ENCODE measurements around the gene CFAP251. TPM values are rescaled to one million over a fixed set of nuclear protein-coding genes. Genes with fewer than 3 reads are reported as not detected.

CFAP251 gene
- total and polyA plus RNA-seq, 2 of the 13 experiments (the other 11 are each of a cell fraction or from before 2014, with no cell fraction given): 0.30 to 0.42 TPM

- POLR2A ChIA-PET: interaction anchor here (1.2 kb wide), 1 partner anchor 16 kb away, joined by 4 read pairs; the partner anchor contains the start of gene BCL7A
- BruUV-seq (replicated peaks): no TSS peak
- no peak overlapping the region for H3K4me2 ChIP-seq (ENCODE audit: low read depth, low read length)
- H3K4me3 ChIP-seq (replicated peaks in 1 of 3; ENCODE audit: insufficient read depth in 1 of 3, low read depth in 2 of 3, low read length in 3 of 3): no peak overlapping the region
- 46% methylated on average over 12 of the region's 12 CpGs for WGBS (ENCODE audit: low lambda C conversion rate)
- no peaks in the 10 kb centered on the region for H3K36me3 ChIP-seq (replicated peaks in 1 of 2; ENCODE audit: control insufficient read depth in 1 of 2, insufficient read depth in 2 of 2, low read length in 2 of 2)
- no peaks in the 10 kb centered on the region for H3K79me2 ChIP-seq (ENCODE audit: insufficient read depth, low read length)
- H3K9ac ChIP-seq (ENCODE audit: insufficient read depth, low read depth, low read length): no peak overlapping the region
- H3K27ac ChIP-seq (ENCODE audit: extremely low read length, insufficient read depth, low read length): no peak overlapping the region
- no peak for DNase-seq (ENCODE audit: low spot score)
- ATAC-seq: no peak
- intact Hi-C loops (cut with micrococcal nuclease; ENCODE audit: unreplicated experiment) (no loop called here), in situ Hi-C loops (cut with HindIII; ENCODE audit: extremely low pct_ligation_motif_present, low pct_unique_long_range_greater_than_20kb) (no loop called here)
- no peak for FAIRE-seq
- H2AFZ ChIP-seq (ENCODE audit: low read length): no peak overlapping the region
- peaks cover 0 to 39% of the 10 kb centered on the region in 2 experiments; a peak in 3 of 5 replicates for H3K27me3 ChIP-seq (ENCODE audit: control insufficient read depth in 1 of 2, insufficient read depth in 2 of 2, low read length in 2 of 2)
- H3K9me3 ChIP-seq (ENCODE audit: low read length): no peaks in the 10 kb centered on the region
- no peaks in the 10 kb centered on the region for H4K20me1 ChIP-seq (ENCODE audit: insufficient read depth, low read length)
- no peaks in the 10 kb centered on the region for H3K4me1 ChIP-seq (ENCODE audit: insufficient read depth, low read length)
- CTCF ChIA-PET (ENCODE audit: low intra/inter-chr PET ratio, low total read pairs): no interaction called here
- no peak for TF ChIP-seq ZNF564 (CRISPR knock-in tag; IDR thresholded peaks at IDR 0.05)
- no peak for TF ChIP-seq CBX2 (IDR thresholded peaks at IDR 0.05; ENCODE audit: low read depth, low read length)
- TF ChIP-seq CBX2 (CRISPR knock-in tag; IDR thresholded peaks at IDR 0.05; ENCODE audit: low read depth): no peak
- no peak for TF ChIP-seq KAT7 (CRISPR knock-in tag; IDR thresholded peaks at IDR 0.05; ENCODE audit: borderline replicate concordance)
- no peak for TF ChIP-seq ZNF329 (CRISPR knock-in tag; IDR thresholded peaks at IDR 0.05; ENCODE audit: low read depth)
- no peak for TF ChIP-seq ZNF609 (CRISPR knock-in tag; IDR thresholded peaks at IDR 0.05; ENCODE audit: borderline replicate concordance)
- TF ChIP-seq ARID2 (CRISPR knock-in tag; IDR thresholded peaks at IDR 0.05; ENCODE audit: borderline replicate concordance): no peak
- no peak for TF ChIP-seq ZNF24 (IDR thresholded peaks at IDR 0.05)
- no peak for TF ChIP-seq MYNN (CRISPR knock-in tag; IDR thresholded peaks at IDR 0.05; ENCODE audit: low read depth)
- no peak for TF ChIP-seq ZNF879 (CRISPR knock-in tag; IDR thresholded peaks at IDR 0.05)
- no peak for TF ChIP-seq ZNF788 (CRISPR knock-in tag; IDR thresholded peaks at IDR 0.05; ENCODE audit: borderline replicate concordance)
- TF ChIP-seq CENPT (CRISPR knock-in tag; IDR thresholded peaks at IDR 0.05; ENCODE audit: low read depth): no peak
- no peak for TF ChIP-seq CENPBD1 (CRISPR knock-in tag; IDR thresholded peaks at IDR 0.05; ENCODE audit: borderline replicate concordance, low read depth)
- no peak for TF ChIP-seq ZBTB38 (CRISPR knock-in tag; IDR thresholded peaks at IDR 0.05)
- no peak for TF ChIP-seq ZNF577 (CRISPR knock-in tag; IDR thresholded peaks at IDR 0.05; ENCODE audit: borderline replicate concordance, low read depth)
- TF ChIP-seq, protein P1, sequence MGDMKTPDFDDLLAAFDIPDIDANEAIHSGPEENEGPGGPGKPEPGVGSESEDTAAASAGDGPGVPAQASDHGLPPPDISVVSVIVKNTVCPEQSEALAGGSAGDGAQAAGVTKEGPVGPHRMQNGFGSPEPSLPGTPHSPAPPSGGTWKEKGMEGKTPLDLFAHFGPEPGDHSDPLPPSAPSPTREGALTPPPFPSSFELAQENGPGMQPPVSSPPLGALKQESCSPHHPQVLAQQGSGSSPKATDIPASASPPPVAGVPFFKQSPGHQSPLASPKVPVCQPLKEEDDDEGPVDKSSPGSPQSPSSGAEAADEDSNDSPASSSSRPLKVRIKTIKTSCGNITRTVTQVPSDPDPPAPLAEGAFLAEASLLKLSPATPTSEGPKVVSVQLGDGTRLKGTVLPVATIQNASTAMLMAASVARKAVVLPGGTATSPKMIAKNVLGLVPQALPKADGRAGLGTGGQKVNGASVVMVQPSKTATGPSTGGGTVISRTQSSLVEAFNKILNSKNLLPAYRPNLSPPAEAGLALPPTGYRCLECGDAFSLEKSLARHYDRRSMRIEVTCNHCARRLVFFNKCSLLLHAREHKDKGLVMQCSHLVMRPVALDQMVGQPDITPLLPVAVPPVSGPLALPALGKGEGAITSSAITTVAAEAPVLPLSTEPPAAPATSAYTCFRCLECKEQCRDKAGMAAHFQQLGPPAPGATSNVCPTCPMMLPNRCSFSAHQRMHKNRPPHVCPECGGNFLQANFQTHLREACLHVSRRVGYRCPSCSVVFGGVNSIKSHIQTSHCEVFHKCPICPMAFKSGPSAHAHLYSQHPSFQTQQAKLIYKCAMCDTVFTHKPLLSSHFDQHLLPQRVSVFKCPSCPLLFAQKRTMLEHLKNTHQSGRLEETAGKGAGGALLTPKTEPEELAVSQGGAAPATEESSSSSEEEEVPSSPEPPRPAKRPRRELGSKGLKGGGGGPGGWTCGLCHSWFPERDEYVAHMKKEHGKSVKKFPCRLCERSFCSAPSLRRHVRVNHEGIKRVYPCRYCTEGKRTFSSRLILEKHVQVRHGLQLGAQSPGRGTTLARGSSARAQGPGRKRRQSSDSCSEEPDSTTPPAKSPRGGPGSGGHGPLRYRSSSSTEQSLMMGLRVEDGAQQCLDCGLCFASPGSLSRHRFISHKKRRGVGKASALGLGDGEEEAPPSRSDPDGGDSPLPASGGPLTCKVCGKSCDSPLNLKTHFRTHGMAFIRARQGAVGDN (CRISPR knock-in tag; IDR thresholded peaks at IDR 0.05): no peak
- no peak for TF ChIP-seq PITX1 (CRISPR knock-in tag; IDR thresholded peaks at IDR 0.05)
Observed at GRCh38 chr12:122004633-122005071, 86.3 kb downstream of the CFAP251 start.
